Nucleus accumbens (tissue), 56 donors: Measurements from ENCODE around the gene MXD1.
A peak's percentile ranks its signal among the peaks of the same experiment; 100 is the strongest.
"Not testable (repeated sequence)": the region's sequence is repeated elsewhere in the genome, so short reads cannot be mapped to it uniquely, and the experiment has no call there.

Experiments used
- DNase-seq, 56 donors: peaks; one replicate each; lab custom pipeline; 2025; lab: John Stamatoyannopoulos, UW

Gene MXD1

GRCh38 chr2:69914950-69915945, at the start of gene MXD1:
Gene MXD1 (plus strand): TSS chr2:69915109. CDS start chr2:69915331, 222 bp downstream.
- peak in 14 of 56 donors; percentile 20 to 100 (median 38) for DNase-seq

- no peak for DNase-seq
Observed at GRCh38 chr2:69888451-69888850, 26.5 kb upstream of the MXD1 start.

GRCh38 chr2:69889302-69889701, 25.6 kb upstream of the MXD1 start:
- DNase-seq: no peak

DNA sequence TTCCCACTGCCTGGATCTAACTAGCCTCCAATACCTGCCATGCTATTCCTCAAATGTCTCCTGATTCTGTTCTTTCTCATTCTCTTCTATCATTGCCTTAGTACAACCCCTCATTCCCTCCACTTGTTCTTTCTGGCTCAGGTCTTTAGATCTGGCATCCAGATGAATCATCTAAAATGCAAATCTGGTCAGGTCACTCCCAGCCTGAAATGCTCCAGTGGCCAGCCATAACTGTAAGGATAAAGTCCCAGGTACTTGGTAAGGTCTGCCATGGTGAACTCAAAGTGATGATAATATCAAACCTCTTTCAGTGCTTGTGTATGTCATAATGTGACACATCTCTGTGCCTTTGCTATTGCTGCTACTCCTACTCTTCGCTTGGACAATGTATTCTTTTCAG, 24.0 kb upstream of the MXD1 start:
- no peak for DNase-seq

DNA sequence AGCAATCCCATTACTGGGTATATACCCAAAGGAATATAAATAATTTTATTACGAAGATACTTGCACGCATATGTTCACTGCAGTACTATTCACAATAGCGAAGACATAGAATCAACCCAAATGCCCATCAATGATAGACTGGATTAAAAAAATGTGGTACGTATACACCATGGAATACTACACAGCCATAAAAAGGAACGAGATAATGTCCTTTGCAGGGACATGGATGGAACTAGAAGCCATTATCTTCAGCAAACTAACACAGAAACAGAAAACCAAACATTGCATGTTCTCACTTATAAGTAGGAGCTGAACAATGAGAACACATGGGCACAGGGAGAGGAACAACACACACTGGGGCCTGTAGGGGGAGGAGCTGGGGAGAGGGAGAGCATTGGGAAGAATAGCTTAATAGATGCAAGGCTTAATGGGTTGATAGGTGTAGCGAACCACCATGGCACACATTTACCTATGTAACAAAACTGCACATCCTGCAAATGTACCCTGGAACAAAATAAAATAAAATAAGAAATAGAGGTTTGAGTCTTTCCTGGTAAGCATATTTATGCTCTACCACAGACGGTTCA, 22.0 kb upstream of the MXD1 start:
- DNase-seq: not testable (repeated sequence)

GRCh38 chr2:69893684-69894551, 21.0 kb upstream of the MXD1 start, which contains the start of gene SNRNP27:
Gene SNRNP27 (plus strand): TSS chr2:69893956. CDS start chr2:69893985, 29 bp downstream.
- peak in 53 of 56 donors; percentile 22 to 89 (median 71) for DNase-seq

DNA sequence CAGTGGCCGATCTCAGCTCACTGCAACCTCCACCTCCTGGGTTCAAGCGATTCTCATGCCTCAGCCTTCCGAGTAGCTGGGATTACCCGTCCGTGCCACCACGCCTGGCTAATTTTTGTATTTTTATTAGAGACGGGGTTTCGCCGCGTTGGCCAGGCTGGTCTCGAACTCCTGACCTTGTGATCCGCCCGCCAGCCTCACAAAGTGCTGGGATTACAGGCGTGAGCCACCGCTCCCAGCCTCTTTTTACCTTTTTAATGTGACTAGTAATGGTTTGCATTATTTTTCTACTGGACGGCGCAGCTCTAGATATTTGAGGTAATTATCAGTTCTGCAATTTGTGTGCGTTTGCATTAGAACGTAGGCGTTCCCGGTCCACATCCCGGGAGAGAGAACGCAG, 20.2 kb upstream of the MXD1 start:
- not testable (repeated sequence) for DNase-seq

DNA sequence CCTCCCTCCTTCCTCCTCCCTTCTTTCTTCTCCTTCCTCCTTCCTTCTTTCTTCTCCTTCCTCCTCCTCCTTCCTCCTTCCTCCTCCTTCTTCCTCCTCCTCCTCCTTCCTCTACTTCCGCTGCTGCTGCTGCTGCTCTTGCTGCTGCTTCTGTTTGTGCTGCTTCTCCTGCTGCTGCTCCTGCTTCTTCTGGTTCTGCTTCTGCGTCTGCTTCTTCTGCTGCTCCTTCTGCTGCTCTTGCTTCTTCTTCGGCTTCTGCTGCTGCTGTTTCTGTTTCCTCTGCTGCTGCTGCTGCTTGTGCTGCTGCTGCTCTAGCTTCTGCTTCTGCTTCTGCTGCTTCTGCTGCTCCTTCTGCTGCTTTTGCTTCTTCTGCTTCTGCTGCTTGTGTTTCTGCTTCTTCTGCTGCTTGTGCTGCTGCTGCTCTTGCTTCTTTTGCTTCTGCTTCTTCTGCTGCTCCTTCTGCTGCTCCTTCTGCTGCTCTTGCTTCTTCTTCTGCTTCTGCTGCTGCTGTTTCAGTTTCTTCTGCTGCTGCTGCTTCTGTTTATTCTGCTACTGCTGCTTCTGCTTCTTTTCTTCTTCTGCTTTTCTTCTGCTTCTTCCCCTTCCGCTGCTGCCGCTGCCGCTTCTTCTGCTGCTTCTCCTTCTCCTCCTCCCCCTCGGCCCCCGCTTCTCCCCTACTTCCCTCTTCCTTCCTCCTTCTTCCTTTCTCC, 12.5 kb upstream of the MXD1 start:
- DNase-seq: peak in 12 of 56 donors; percentile 2 to 35 (median 14)

DNA sequence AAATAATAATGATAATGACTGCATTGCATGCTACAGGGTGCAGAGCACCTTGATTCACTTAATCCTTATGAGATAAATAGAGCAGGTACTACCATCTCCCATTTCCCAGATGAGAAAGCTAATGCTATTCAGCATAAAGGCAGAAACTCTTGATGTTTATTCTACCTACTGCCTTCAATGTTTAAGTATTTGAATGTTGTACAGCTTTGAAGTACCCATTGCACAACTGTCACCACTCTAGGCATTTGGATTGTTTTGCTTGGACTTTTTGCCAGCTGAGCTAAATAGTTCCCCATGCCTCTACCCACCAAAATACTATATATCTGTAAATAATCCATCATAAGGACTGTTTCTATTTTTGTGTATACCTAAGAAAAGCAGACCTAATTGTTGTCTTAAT, 7.7 kb upstream of the MXD1 start:
- DNase-seq: no peak

- no peak for DNase-seq
Observed at GRCh38 chr2:69911985-69912563, 2.8 kb upstream of the MXD1 start.

- peak; percentile 93 to 100 (median 100) for DNase-seq
Observed at GRCh38 chr2:69914164-69914949, 552 bp upstream of the MXD1 start.

DNA sequence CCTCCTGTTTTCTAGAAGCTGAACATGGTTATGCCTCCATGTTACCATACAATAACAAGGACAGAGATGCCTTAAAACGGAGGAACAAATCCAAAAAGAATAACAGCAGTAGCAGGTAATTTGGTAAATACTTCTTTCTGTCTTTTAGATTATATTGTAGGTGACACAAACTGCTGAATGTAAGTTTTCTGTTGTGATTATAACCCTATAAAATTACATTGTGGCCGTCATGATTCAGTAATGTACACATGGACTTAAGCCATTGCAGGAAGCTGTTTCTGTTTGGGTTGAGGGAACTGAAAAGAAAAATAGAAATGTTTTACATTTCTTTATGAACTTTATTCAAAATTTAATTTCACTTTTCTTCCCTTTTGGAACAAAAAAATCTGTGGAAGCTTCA, 1.2 kb downstream of the MXD1 start:
- no peak for DNase-seq

DNA sequence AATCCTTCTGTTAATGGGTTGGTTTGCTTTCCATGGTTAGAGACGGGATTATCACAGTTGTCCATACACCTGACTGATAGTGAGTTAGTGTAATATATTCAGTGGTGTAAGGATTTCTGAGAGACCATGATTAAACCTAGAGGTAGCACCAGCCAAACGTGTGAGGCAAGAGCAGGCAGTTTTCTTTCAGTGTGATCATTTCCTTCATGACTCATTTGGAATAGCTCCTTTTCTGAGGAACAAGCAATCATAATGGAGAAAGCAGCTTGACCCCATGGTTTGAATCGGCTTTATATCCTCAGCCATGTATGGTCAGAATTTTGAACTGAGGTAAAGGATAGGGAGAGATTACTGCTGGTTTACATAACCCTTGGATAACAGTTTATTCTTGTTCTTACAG, 2.9 kb downstream of the MXD1 start:
- no peak for DNase-seq

DNA sequence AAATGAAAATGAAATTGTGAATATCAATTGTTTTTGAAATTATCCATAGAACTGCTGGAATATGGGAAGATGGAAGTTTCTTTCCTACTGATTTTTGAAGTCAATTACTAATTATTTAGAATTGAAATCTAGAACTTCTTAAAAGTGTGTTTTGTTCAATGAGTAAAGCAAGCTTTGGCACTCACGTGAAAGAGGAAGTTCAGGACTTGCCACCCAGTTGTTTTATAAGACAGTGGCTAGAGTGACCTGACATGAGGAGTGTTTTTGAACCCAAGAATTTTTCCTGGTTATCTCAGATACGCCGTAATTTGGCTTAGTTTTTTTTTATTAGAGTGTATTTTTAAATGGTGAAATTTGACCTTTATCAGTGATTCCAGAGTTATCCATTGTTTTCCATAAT, 3.5 kb downstream of the MXD1 start:
- DNase-seq: no peak

DNA sequence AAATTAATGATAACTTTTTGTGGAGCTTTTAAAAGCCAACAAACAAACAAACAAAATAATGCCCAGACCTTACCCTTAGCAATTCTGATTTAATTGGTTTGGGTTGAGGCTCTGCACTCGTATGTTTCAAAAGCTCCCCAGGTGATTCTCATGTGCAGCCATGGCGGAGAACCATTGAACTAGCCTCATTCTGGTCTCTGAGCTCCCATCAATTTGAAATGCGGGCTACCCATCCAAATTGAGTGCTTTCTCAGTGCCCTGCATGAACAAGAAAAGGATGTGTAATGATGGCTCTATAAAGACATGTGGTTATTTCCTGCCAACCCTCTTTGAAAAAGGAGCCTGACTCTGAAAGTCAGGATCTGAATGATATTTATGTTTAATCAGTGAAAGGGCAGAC, 8.2 kb downstream of the MXD1 start:
- DNase-seq: no peak

DNA sequence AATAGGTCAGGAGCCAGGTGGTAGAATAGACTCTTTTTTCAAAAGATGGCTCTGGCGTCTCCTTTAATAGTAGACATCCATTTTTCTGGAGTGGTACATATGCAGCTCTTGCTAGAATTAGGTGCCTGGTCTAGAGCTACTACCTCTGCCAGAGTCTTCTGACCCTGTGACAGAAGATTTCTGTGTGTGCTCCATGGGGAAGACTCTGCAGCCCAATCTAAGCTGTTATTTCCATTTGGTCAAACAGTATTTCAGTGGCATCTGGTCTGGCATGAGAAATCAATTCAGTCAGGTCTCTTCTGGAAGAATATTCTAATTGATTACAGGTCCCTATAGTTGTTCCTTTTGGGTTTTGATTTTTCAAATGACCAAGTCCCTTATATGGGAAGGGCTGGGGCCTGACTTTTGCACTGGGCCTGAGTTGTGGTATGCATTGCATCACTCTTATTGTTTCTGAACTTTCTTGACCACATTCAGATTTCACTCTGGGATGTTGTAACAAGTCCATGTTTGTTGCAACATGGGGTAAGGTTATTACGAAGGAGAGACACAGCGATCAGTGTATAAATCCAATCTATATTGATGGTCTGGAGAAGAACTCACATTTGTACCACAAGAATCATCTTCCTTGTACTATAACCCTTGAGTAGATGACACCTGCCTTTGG, 12.1 kb downstream of the MXD1 start:
- DNase-seq: no peak

DNA sequence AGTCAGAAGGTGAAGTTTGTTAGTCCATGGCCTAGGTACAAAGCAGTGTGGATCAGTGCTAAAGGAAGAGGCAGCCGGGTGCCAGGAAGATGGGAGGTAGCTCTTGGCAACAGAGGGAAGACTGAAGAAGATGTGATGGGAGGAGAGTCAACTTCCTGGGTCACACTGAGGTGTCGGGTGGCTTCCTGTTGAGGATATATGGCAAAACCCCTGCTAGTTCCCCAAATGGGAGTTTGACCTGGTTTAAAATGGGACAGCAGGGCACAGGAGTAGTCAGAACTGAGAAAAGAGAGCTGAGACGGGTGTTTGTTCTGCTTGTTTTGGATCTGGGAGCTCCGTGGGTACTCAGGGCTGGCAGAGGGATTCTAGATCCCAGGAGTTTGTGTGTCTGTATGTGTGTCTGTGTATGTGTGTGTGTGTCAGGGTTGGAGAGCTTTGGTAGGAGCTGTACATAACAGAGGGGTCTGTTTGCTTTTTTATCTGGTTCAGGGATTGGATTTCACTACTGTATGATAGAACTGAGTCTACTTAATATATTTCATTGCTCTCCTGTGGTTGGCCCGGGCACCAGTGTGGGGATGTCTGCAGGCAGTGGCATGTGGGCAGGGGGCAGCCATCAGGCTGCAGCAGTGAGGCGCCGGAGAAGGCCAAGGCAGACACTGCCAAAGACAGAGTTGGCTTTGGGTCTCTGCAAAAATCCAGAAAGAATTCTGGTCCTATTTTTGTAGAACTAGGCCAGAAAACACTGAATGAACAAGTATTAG, 17.1 kb downstream of the MXD1 start:
- peak in 9 of 56 donors; percentile 4 to 32 (median 12) for DNase-seq

DNA sequence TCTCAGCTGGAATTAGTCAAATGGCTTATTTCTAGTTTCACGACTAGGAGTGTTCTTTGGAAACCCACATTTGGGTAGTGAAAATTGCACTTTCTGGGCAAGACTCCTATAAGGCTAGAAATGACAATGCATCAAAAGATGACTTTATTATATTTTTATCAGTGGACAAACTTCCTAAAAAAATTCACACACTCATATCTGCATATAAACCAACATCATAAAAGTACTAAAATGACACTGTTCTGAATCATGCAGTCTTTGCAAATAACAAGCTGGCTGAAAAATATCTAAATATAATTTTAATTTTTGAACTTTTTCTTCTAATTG, 17.6 kb downstream of the MXD1 start:
- no peak for DNase-seq
